K562 (cell line): ENCODE data around the gene C13orf46. TPM values are rescaled to one million over a fixed set of nuclear protein-coding genes. Genes with fewer than 3 reads are reported as not detected.

Source experiments
- ATAC-seq: fragments of 200-7000 bp; cut with Tn5 transposase; 3 replicates; pipeline ENCODE4 v1.9.1; 2020; ENCODE audit warnings: moderate library complexity
- BruUV-seq: library from RNA; stranded (reverse); fragments of 400-500 nt; replicated peaks from 2 replicates; lab custom pipeline; 2021; lab: Mats Ljungman, UMichigan
- CTCF ChIA-PET: fragments of 300-600 bp; formaldehyde crosslinking; extraction: SDS; loops from one replicate; lab custom pipeline; 2021; ENCODE audit warnings: low intra/inter-chr PET ratio; lab: Yijun Ruan, JAX
- POLR2A ChIA-PET: fragments of 300-600, 350-650 bp; sonication (Branson Sonifier 250); formaldehyde crosslinking; extraction: SDS; loops from one replicate; lab custom pipeline; 2021; ENCODE audit warnings: antibody characterized with exemption, inconsistent platforms; lab: Yijun Ruan, JAX
- DNase-seq, 4 experiments: peaks; one replicate each; pipeline versions ENCODE4 v3.0.0 to v3.0.0-alpha.2; 2011 to 2018; ENCODE audit warnings: low spot score in 3 of 4, mixed read lengths in 3 of 4; ENCODE audit errors: extremely low read depth in 1 of 4
- FAIRE-seq: peaks from 2 replicates; lab custom pipeline; 2011; peaks lifted over from hg19 to GRCh38; lab: Jason Lieb, UNC
- H2AFZ ChIP-seq: 2 replicates; pipeline ENCODE4 v1.6.0; 2011; ENCODE audit warnings: low read depth, low read length, control low read depth, inconsistent platforms
- H3K27ac ChIP-seq: fragments of 200-600 bp; 3 replicates; pipeline ENCODE4 v1.8.0; 2011; ENCODE audit warnings: low read depth, mild to moderate bottlenecking, control low read depth, inconsistent platforms, low read length, moderate library complexity, mixed read lengths; ENCODE audit errors: extremely low read depth
- H3K27me3 ChIP-seq, 2 experiments: fragments of 300-600 bp in 1 of 2; 2 replicates in 1 of 2; 3 replicates in 1 of 2; pipeline versions ENCODE4 v1.6.0 to v1.8.0; 2011; ENCODE audit warnings: inconsistent platforms in 2 of 2, low read length in 2 of 2, mild to moderate bottlenecking in 1 of 2, mixed read lengths in 1 of 2, moderate library complexity in 1 of 2; ENCODE audit not compliant: control insufficient read depth in 2 of 2, insufficient read depth in 2 of 2
- H3K36me3 ChIP-seq: fragments of 300-600 bp; 3 replicates; pipeline ENCODE4 v1.8.0; 2011; ENCODE audit warnings: mild to moderate bottlenecking, low read length, inconsistent platforms; ENCODE audit not compliant: control insufficient read depth, insufficient read depth
- H3K4me1 ChIP-seq, 2 experiments: fragments of 200-600 bp in 1 of 2; replicated peaks in 1 of 2; 2 replicates in 1 of 2; 3 replicates in 1 of 2; pipeline versions ENCODE4 v1.5.1 to v1.8.0; 2011; ENCODE audit warnings: inconsistent platforms in 2 of 2, low read length in 2 of 2, mild to moderate bottlenecking in 1 of 2, mixed read lengths in 1 of 2, moderate library complexity in 1 of 2; ENCODE audit not compliant: control insufficient read depth in 2 of 2, insufficient read depth in 2 of 2
- H3K4me2 ChIP-seq: 2 replicates; pipeline ENCODE4 v1.6.1; 2011; ENCODE audit warnings: low read length, control low read depth, inconsistent platforms, mixed read lengths; ENCODE audit not compliant: insufficient read depth
- H3K4me3 ChIP-seq: fragments of 200-600 bp; sonication (generic), shearing (Covaris generic); 2 replicates; pipeline ENCODE4 v1.5.1; 2016; ENCODE audit warnings: control low read depth, inconsistent platforms
- H3K79me2 ChIP-seq: fragments of 200-600 bp; 3 replicates; pipeline ENCODE4 v1.8.0; 2011; ENCODE audit warnings: low read length, inconsistent platforms; ENCODE audit not compliant: control insufficient read depth, insufficient read depth
- H3K9ac ChIP-seq, 2 experiments: 2 replicates each; pipeline versions ENCODE4 v1.6.0 to v1.6.1; 2011; ENCODE audit warnings: low read depth in 2 of 2, low read length in 2 of 2, control low read depth in 1 of 2, inconsistent platforms in 1 of 2, mild to moderate bottlenecking in 1 of 2, mixed read lengths in 1 of 2; ENCODE audit not compliant: insufficient read depth in 1 of 2
- H3K9me1 ChIP-seq: one replicate; pipeline ENCODE4 v1.6.0; 2011; ENCODE audit warnings: inconsistent platforms, mild to moderate bottlenecking, low read length, moderate library complexity; ENCODE audit not compliant: control insufficient read depth, insufficient read depth
- H3K9me3 ChIP-seq: replicated peaks from 2 replicates; pipeline ENCODE4 v1.5.1; 2011; ENCODE audit warnings: low read depth, low read length, inconsistent platforms; ENCODE audit not compliant: control insufficient read depth, insufficient read depth
- H4K20me1 ChIP-seq: replicated peaks from 2 replicates; pipeline ENCODE4 v1.6.1; 2011; ENCODE audit warnings: low read length, inconsistent platforms, mixed read lengths; ENCODE audit not compliant: control insufficient read depth, insufficient read depth
- ILF3 ChIP-seq: fragments of 450-650 bp; IDR thresholded peaks from 2 replicates; pipeline ENCODE4 v1.6.1; 2018; ENCODE audit warnings: antibody characterized with exemption, mild to moderate bottlenecking, moderate library complexity, borderline replicate concordance
- MTA3 ChIP-seq: fragments of 450-650 bp; formaldehyde crosslinking; IDR thresholded peaks from 2 replicates; pipeline ENCODE4 v1.6.1; 2017; ENCODE audit warnings: mild to moderate bottlenecking, borderline replicate concordance
- POLR2G ChIP-seq: fragments of 200-400 bp; formaldehyde crosslinking; IDR thresholded peaks from 2 replicates; pipeline ENCODE4 v1.6.1; 2017; ENCODE audit warnings: low read depth, mild to moderate bottlenecking, antibody characterized with exemption, low read length, moderate library complexity
- RBFOX2 ChIP-seq: fragments of 200-400 bp; formaldehyde crosslinking; IDR thresholded peaks from 2 replicates; pipeline ENCODE4 v1.6.1; 2017; ENCODE audit warnings: low read depth, mild to moderate bottlenecking, low read length, moderate library complexity
- TEAD2 ChIP-seq: fragments of 450-650 bp; IDR thresholded peaks from 2 replicates; pipeline ENCODE4 v1.6.1; 2016; ENCODE audit warnings: missing genetic modification characterization, control low read depth, missing compliant biosample characterization
- XRCC5 ChIP-seq: fragments of 200-400 bp; formaldehyde crosslinking; IDR thresholded peaks from 2 replicates; pipeline ENCODE4 v1.6.1; 2017; ENCODE audit warnings: low read depth, mild to moderate bottlenecking, low read length
- WGBS: fragments of 100-300 bp; shearing (Covaris generic); methylation state at CpG from one replicate; pipeline ENCODE4 v1.1.6; 2016; ENCODE audit warnings: low coverage, mixed read lengths; ENCODE audit not compliant: insufficient coverage; ENCODE audit errors: missing lambda C conversion rate; 5-methylcytosine and 5-hydroxymethylcytosine counted together
- in situ Hi-C: fragments of 300-500 bp; cut with MboI; formaldehyde crosslinking; loops from 4 replicates; pipeline ENCODE4 v1.15.0; 2018; ENCODE audit warnings: inconsistent platforms, mixed read lengths
- intact Hi-C: fragments of 100-400 bp; cut with micrococcal nuclease; formaldehyde crosslinking; loops from 2 replicates; pipeline ENCODE4 v1.14.2; 2022
- polyA plus RNA-seq, 8 experiments: library from polyadenylated mRNA; depleted of rRNA in 4 of 8; stranded (reverse) in 5 of 8; unstranded in 3 of 8; fragments of >200 nt; fragmentation: Nextera tagmentation in 2 of 8; fragmentation: Illumina TruSeq in 1 of 8; extraction: Ambion mirVana in 2 of 8; extraction: Trizol in 1 of 8; gene quantifications; 2 replicates each; pipeline versions ENCODE4 v1.2.1 to v1.2.3, GENCODE V29; 2011 to 2014; ENCODE audit warnings: inconsistent platforms in 1 of 8, missing spikeins in 1 of 8
- total RNA-seq, 7 experiments: library from RNA; depleted of rRNA in 6 of 7; stranded (reverse); fragments of >200 nt in 6 of 7; fragmentation: Illumina TruSeq in 2 of 7; extraction: Trizol in 2 of 7; gene quantifications; 2 replicates each; pipeline versions ENCODE4 v1.2.1 to v1.2.3, GENCODE V29; 2011 to 2021; ENCODE audit warnings: low replicate concordance in 1 of 7

The C13orf46 gene
- total and polyA plus RNA-seq, 9 of the 15 experiments (the other 6 are each of a cell fraction or from before 2014, with no cell fraction given): 0.04 to 0.24 (median 0.05) TPM; not detected in 4

GRCh38 chr13:114004420-114005205 is 30.7 kb upstream of the C13orf46 start (continued):
- TF ChIP-seq XRCC5: no peak

GRCh38 chr13:114002771-114003321 is 29.0 kb upstream of the C13orf46 start:
- in situ Hi-C loops (no loop called here), intact Hi-C loops (no loop called here)
- H3K27me3 ChIP-seq: no peaks in the 10 kb centered on the region
- no peak overlapping the region for H3K27ac ChIP-seq
- peak overlapping the region in 1 of 2 experiments; percentile 35; a peak in 1 of 4 replicates for H3K9ac ChIP-seq
- H4K20me1 ChIP-seq: no peaks in the 10 kb centered on the region
- peaks cover 8 to 35% of the 10 kb centered on the region in 2 experiments; a peak in 4 of 5 replicates for H3K4me1 ChIP-seq
- no peak overlapping the region for H3K4me3 ChIP-seq
- ChIA-PET POLR2A (interaction anchor here (0.7 kb wide), 1 partner anchor 226 kb away, joined by 3 read pairs; no protein-coding TSS in a partner anchor), CTCF (no interaction called here)
- peaks cover 11% of the 10 kb centered on the region; the same call in 2 of the 3 replicates for H3K36me3 ChIP-seq
- no peaks in the 10 kb centered on the region for H3K9me3 ChIP-seq
- no peak overlapping the region for H2AFZ ChIP-seq
- BruUV-seq: no TSS peak
- DNase-seq (no peak), ATAC-seq (no peak)
- 91% methylated on average over 11 of the region's 24 CpGs for WGBS
- no peak overlapping the region for H3K4me2 ChIP-seq
- TF ChIP-seq POLR2G (peak; percentile 27; the same call in 1 of the 2 replicates), ILF3 (no peak), TEAD2 (tag) (no peak), MTA3 (no peak), RBFOX2 (peak; percentile 27; the same call in 1 of the 2 replicates)
- TF ChIP-seq, all 486 proteins: peak for 2
- no peaks in the 10 kb centered on the region for H3K9me1 ChIP-seq
- FAIRE-seq: no peak
- peaks cover 9% of the 10 kb centered on the region for H3K79me2 ChIP-seq
